ENCODE measurements around the gene NBPF11.
"Not testable (repeated sequence)": the region's sequence is repeated elsewhere in the genome, so short reads cannot be mapped to it uniquely, and the experiment has no call there.

NBPF11 gene

GRCh38 chr1:148150945-148151344, 1.1 kb downstream of the NBPF11 start:
- FAIRE-seq; DNase-seq (ENCODE audit: insufficient read length, low spot score): not testable (repeated sequence)

GRCh38 chr1:148150014-148150413, 2.1 kb downstream of the NBPF11 start:
- DNase-seq (ENCODE audit: insufficient read length, low spot score); FAIRE-seq: not testable (repeated sequence)

GRCh38 chr1:148149050-148149815, 2.8 kb downstream of the NBPF11 start:
- DNase-seq (ENCODE audit: insufficient read length, low spot score); FAIRE-seq: not testable (repeated sequence)

- not testable (repeated sequence) for FAIRE-seq
Observed at GRCh38 chr1:148147052-148147838, 4.8 kb downstream of the NBPF11 start.

GRCh38 chr1:148146191-148146997, 5.7 kb downstream of the NBPF11 start:
- DNase-seq (ENCODE audit: insufficient read length, low spot score); FAIRE-seq: not testable (repeated sequence)

More at GRCh38 chr1:148147052-148147838, 4.8 kb downstream of the NBPF11 start:
- not testable (repeated sequence) for DNase-seq (ENCODE audit: insufficient read length, low spot score)

- FAIRE-seq; DNase-seq (ENCODE audit: insufficient read length, low spot score): not testable (repeated sequence)
Observed at GRCh38 chr1:148143223-148143622, 8.9 kb downstream of the NBPF11 start.

GRCh38 chr1:148141936-148142335, 10.1 kb downstream of the NBPF11 start:
- FAIRE-seq; DNase-seq (ENCODE audit: insufficient read length, low spot score): not testable (repeated sequence)

GRCh38 chr1:148138606-148139005, 13.5 kb downstream of the NBPF11 start:
- not testable (repeated sequence) for FAIRE-seq; DNase-seq (ENCODE audit: insufficient read length, low spot score)

- not testable (repeated sequence) for FAIRE-seq
Observed at GRCh38 chr1:148122341-148122740, 29.7 kb downstream of the NBPF11 start.

GRCh38 chr1:148120395-148120794, 31.7 kb downstream of the NBPF11 start:
- DNase-seq (ENCODE audit: insufficient read length, low spot score); FAIRE-seq: not testable (repeated sequence)

More at GRCh38 chr1:148122341-148122740, 29.7 kb downstream of the NBPF11 start:
- not testable (repeated sequence) for DNase-seq (ENCODE audit: insufficient read length, low spot score)

GRCh38 chr1:148095732-148096131, 56.3 kb downstream of the NBPF11 start:
- FAIRE-seq; DNase-seq (ENCODE audit: insufficient read length, low spot score): not testable (repeated sequence)

GRCh38 chr1:148086196-148086595, 65.9 kb downstream of the NBPF11 start:
- FAIRE-seq; DNase-seq (ENCODE audit: insufficient read length, low spot score): not testable (repeated sequence)

- FAIRE-seq: not testable (repeated sequence)
Observed at GRCh38 chr1:148081205-148081604, 70.9 kb downstream of the NBPF11 start.

GRCh38 chr1:148078632-148079519, 73.2 kb downstream of the NBPF11 start:
- FAIRE-seq: not testable (repeated sequence)

More at GRCh38 chr1:148081205-148081604, 70.9 kb downstream of the NBPF11 start:
- not testable (repeated sequence) for DNase-seq (ENCODE audit: insufficient read length, low spot score)

GRCh38 chr1:148078090-148078489, 74.0 kb downstream of the NBPF11 start:
- DNase-seq (ENCODE audit: insufficient read length, low spot score); FAIRE-seq: not testable (repeated sequence)

More at GRCh38 chr1:148078632-148079519, 73.2 kb downstream of the NBPF11 start:
- DNase-seq (ENCODE audit: insufficient read length, low spot score): not testable (repeated sequence)

GRCh38 chr1:148077458-148077857, 74.6 kb downstream of the NBPF11 start:
- not testable (repeated sequence) for FAIRE-seq; DNase-seq (ENCODE audit: insufficient read length, low spot score)

GRCh38 chr1:148073392-148073791, 78.7 kb downstream of the NBPF11 start:
- not testable (repeated sequence) for FAIRE-seq; DNase-seq (ENCODE audit: insufficient read length, low spot score)

GRCh38 chr1:148068606-148069005, 83.5 kb downstream of the NBPF11 start:
- DNase-seq (ENCODE audit: insufficient read length, low spot score); FAIRE-seq: not testable (repeated sequence)

- not testable (repeated sequence) for DNase-seq (ENCODE audit: insufficient read length, low spot score); FAIRE-seq
Observed at GRCh38 chr1:148068201-148068600, 83.9 kb downstream of the NBPF11 start.

Measured in HTR-8/SVneo (cell line).